Osteocyte (in vitro differentiated cells): ENCODE results near the gene VTI1B. TPM values are rescaled to one million over a fixed set of nuclear protein-coding genes. Genes with fewer than 3 reads are reported as not detected.

Source experiments
- DNase-seq: peaks from one replicate; pipeline ENCODE4 v3.0.0; 2021; ENCODE audit warnings: mixed read lengths; ENCODE audit not compliant: unreplicated experiment; ENCODE audit errors: extremely low spot score
- H3K27ac Mint-ChIP-seq: one replicate; pipeline ENCODE4 v1.8.0; 2021; ENCODE audit warnings: mild to moderate bottlenecking, mixed read lengths; ENCODE audit not compliant: unreplicated experiment
- H3K27me3 Mint-ChIP-seq: one replicate; pipeline ENCODE4 v1.8.0; 2021; ENCODE audit warnings: mixed read lengths; ENCODE audit not compliant: unreplicated experiment
- H3K36me3 Mint-ChIP-seq: one replicate; pipeline ENCODE4 v1.8.0; 2021; ENCODE audit warnings: mixed read lengths; ENCODE audit not compliant: unreplicated experiment
- H3K4me1 Mint-ChIP-seq: one replicate; pipeline ENCODE4 v1.8.0; 2021; ENCODE audit warnings: mixed read lengths; ENCODE audit not compliant: unreplicated experiment
- H3K4me3 Mint-ChIP-seq: one replicate; pipeline ENCODE4 v1.8.0; 2021; ENCODE audit warnings: mild to moderate bottlenecking, moderate library complexity, mixed read lengths; ENCODE audit not compliant: unreplicated experiment
- H3K9me3 Mint-ChIP-seq: one replicate; pipeline ENCODE4 v1.8.0; 2021; ENCODE audit warnings: mixed read lengths; ENCODE audit not compliant: unreplicated experiment
- total RNA-seq: library from RNA; stranded (reverse); gene quantifications from 2 replicates; pipeline ENCODE4 v1.2.1, GENCODE V29; 2021
- TF ChIP-seq, protein P1 (sequence below): fragments of 200-600 bp; sonication (generic); IDR thresholded peaks from 2 replicates; pipeline ENCODE4 v1.5.0; 2021; ENCODE audit warnings: antibody characterized with exemption, mild to moderate bottlenecking, moderate library complexity

Gene VTI1B
- total RNA-seq, 1 donor from 2014 or later, result 89.3 TPM

DNA sequence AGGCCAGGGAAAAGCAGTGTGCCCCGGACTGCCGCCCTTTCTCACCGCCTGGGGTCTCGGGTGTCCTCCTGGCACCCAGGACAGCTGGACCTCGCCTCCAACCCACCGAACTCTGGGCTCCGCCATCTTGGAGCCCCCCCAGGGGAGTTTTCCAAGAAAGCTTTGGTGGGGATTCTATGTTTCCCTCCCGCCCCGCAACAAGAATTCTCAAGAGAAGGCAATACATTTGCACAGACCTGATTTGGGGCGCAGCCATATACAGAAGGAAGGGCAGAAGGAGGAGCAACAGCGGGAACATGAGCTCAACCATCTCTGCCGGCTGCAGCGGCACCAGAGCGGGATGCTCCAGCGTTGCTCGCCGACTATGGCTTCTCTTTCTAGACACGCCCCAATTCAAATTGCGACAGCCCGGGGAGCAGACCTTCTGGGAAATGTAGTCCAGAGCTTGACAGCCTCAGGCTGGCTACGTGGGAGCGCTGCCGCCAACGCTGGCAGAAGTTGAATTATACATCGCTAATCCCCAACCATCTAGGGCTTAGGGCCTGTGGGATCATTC is 21.0 kb upstream of the VTI1B start, which contains the start of gene RDH11:
RDH11 (minus strand) TSS at position 371 of the 556 bp plus-strand sequence; CDS start at position 310, 61 bp downstream.
- peak within 1 kb of the TSS; percentile 95 for H3K27ac Mint-ChIP-seq
- DNase-seq, result peak; percentile 92
- no peaks in the 10 kb centered on the region for H3K9me3 Mint-ChIP-seq
- peaks cover 15% of the 10 kb centered on the region for H3K36me3 Mint-ChIP-seq
- peaks cover 26% of the 10 kb centered on the region for H3K4me1 Mint-ChIP-seq
- TF ChIP-seq, protein P1, sequence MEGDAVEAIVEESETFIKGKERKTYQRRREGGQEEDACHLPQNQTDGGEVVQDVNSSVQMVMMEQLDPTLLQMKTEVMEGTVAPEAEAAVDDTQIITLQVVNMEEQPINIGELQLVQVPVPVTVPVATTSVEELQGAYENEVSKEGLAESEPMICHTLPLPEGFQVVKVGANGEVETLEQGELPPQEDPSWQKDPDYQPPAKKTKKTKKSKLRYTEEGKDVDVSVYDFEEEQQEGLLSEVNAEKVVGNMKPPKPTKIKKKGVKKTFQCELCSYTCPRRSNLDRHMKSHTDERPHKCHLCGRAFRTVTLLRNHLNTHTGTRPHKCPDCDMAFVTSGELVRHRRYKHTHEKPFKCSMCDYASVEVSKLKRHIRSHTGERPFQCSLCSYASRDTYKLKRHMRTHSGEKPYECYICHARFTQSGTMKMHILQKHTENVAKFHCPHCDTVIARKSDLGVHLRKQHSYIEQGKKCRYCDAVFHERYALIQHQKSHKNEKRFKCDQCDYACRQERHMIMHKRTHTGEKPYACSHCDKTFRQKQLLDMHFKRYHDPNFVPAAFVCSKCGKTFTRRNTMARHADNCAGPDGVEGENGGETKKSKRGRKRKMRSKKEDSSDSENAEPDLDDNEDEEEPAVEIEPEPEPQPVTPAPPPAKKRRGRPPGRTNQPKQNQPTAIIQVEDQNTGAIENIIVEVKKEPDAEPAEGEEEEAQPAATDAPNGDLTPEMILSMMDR, result no peak
- H3K27me3 Mint-ChIP-seq, result no peaks in the 10 kb centered on the region
- peak within 1 kb of the TSS; percentile 96 for H3K4me3 Mint-ChIP-seq

DNA sequence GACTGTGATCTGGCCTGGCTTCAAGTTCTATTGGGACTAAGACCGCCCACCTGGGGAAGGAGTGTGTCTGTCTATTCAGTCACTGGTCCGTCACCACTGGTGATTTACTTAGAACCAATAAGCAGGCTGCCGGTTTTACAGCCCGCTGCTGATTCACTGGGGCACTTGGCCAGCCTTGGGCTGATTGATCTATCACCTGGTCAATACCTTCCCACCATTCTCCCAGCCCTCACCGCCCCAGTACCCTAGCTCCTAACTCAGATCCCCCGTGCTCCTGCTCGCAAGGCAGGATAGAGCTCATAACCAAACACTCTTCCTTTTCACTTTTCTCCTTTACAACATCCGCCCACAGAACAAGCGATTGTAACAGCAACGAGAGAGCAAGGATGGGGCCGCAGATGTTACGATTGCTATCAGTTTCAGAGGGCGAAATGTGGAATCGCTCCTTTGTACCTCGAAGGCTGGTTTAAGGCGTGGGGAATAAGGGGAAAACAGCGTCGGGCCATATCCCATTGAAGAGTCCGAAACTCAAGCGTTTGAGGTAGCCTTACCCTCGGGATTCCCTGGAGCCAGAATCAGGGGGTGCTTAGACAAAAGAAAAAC is 20.5 kb upstream of the VTI1B start:
- H3K27me3 Mint-ChIP-seq, result no peaks in the 10 kb centered on the region

DNA sequence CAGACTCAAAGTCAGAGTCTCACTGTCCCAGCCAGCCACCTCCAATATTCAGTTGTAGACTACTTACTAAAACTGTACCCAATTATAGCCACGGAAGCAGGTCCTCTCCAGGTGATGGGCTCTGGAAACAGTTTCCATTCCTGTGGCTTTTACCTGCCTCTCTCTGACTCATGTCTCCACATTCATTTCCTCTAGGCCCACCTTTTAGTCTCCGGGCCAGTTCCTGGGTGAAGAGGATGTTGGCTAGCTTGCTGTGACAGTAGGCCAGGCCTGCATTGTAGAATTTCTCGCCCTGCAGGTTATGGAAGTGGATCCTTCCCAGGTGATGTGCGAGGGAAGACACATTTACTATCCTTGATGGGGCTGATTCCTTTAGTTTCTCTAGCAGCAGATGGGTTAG is 15.6 kb upstream of the VTI1B start:
- no peak for DNase-seq
- no peak overlapping the region for H3K4me3 Mint-ChIP-seq
- H3K9me3 Mint-ChIP-seq, result no peaks in the 10 kb centered on the region
- no peaks in the 10 kb centered on the region for H3K27me3 Mint-ChIP-seq
- no peak overlapping the region for H3K27ac Mint-ChIP-seq
- TF ChIP-seq, protein P1, result no peak
- peaks cover 57% of the 10 kb centered on the region for H3K36me3 Mint-ChIP-seq
- peaks cover 16% of the 10 kb centered on the region for H3K4me1 Mint-ChIP-seq

More for the DNA sequence above, 20.5 kb upstream of the VTI1B start:
- Mint-ChIP-seq H3K4me3 (peak overlapping the region; percentile 96), H3K36me3 (peaks cover 20% of the 10 kb centered on the region), H3K27ac (peak overlapping the region; percentile 95), H3K4me1 (peaks cover 22% of the 10 kb centered on the region), H3K9me3 (no peaks in the 10 kb centered on the region)
- DNase-seq, result no peak
- TF ChIP-seq, protein P1, result no peak

DNA sequence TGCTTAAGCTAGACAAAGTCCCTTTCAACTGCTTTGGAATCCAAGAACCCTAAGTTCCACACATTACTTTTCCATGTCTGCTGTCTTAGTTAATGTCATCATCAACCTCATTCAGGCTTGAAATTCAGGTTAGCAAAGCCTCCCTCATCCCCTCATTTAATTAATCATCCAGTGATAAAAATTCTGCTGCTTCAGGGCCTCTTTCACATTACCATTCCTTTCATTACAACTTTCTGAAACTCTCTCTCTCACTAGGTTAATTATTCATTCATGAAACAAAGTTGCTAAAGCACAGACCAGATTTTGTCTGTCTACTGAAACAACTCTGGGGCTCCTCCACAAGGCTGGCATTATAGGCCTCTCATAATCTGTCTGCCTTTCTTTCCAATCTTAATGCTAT is 9.4 kb upstream of the VTI1B start:
- H3K9me3 Mint-ChIP-seq, result no peaks in the 10 kb centered on the region
- no peak overlapping the region for H3K4me3 Mint-ChIP-seq
- peaks cover 61% of the 10 kb centered on the region for H3K36me3 Mint-ChIP-seq
- no peak for DNase-seq
- TF ChIP-seq, protein P1, result no peak
- no peaks in the 10 kb centered on the region for H3K27me3 Mint-ChIP-seq
- H3K4me1 Mint-ChIP-seq, result no peaks in the 10 kb centered on the region
- H3K27ac Mint-ChIP-seq, result no peak overlapping the region

DNA sequence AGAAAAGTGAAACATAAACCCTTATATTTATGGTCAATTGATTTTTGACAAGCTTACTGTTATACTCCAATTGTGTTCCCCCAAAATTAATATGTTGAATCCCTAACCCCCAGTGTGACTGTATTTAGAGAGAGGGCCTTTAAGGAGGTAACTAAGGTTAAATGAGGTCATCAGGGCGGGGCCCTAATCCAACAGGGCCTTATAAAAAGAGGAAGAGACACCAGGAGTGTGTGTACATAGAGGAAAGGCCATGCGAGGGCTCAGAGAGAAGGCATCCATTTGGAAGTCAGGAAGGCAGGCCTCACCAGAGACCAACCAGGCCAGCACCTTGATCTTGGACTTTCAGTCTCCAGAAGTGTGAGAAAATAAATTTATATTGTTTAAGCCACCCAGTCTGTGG is 6.5 kb upstream of the VTI1B start:
- peaks cover 56% of the 10 kb centered on the region for H3K36me3 Mint-ChIP-seq
- H3K4me3 Mint-ChIP-seq, result no peak overlapping the region

More for the DNA sequence above, 6.5 kb upstream of the VTI1B start:
- Mint-ChIP-seq H3K27ac (no peak overlapping the region), H3K4me1 (peaks cover 1% of the 10 kb centered on the region), H3K9me3 (no peaks in the 10 kb centered on the region), H3K27me3 (no peaks in the 10 kb centered on the region)
- DNase-seq, result no peak
- TF ChIP-seq, protein P1, result no peak
